ENCODE results near the gene INPP5A. TPM values are rescaled to one million over a fixed set of nuclear protein-coding genes. Genes with fewer than 3 reads are reported as not detected.

INPP5A gene
- total and polyA plus RNA-seq, 9 of the 15 experiments (the other 6 are each of a cell fraction or from before 2014, with no cell fraction given) = 0.66 to 11.6 (median 7.7) TPM

- POLR2A ChIA-PET = no interaction called here
- WGBS (ENCODE audit: insufficient coverage, low coverage, missing lambda C conversion rate) = 4% methylated on average over 7 of the region's 14 CpGs
Observed at GRCh38 chr10:132522521-132523411, 14.8 kb upstream of the INPP5A start.

More at GRCh38 chr10:132522521-132523411, 14.8 kb upstream of the INPP5A start:
- CTCF ChIA-PET (ENCODE audit: low intra/inter-chr PET ratio) = no interaction called here
- intact Hi-C loops (cut with micrococcal nuclease) (no loop called here), in situ Hi-C loops (cut with MboI) (no loop called here)
- ATAC-seq (no peak), FAIRE-seq (no peak), DNase-seq (ENCODE audit: extremely low read depth in 1 of 4, low spot score in 3 of 4) (no peak)
- peaks cover 13 to 60% of the 10 kb centered on the region in 2 experiments; a peak in 4 of 5 replicates for H3K27me3 ChIP-seq (ENCODE audit: control insufficient read depth in 2 of 2, insufficient read depth in 2 of 2, low read length in 2 of 2)
- no peaks in the 10 kb centered on the region for H3K9me3 ChIP-seq (replicated peaks; ENCODE audit: control insufficient read depth, insufficient read depth, low read depth, low read length)
- H2AFZ ChIP-seq (ENCODE audit: low read depth, low read length) = no peak overlapping the region
- no peak overlapping the region for H3K4me3 ChIP-seq
- H4K20me1 ChIP-seq (replicated peaks; ENCODE audit: control insufficient read depth, insufficient read depth, low read length) = 0 out of 2 replicates have a peak, but pooled peaks cover 3% of the 10 kb centered on the region
- no TSS peak for BruUV-seq (replicated peaks)
- H3K4me1 ChIP-seq (replicated peaks in 1 of 2; ENCODE audit: control insufficient read depth in 2 of 2, insufficient read depth in 2 of 2, low read length in 2 of 2) = peaks cover 13 to 34% of the 10 kb centered on the region in 2 experiments
- no peak for TF ChIP-seq ARID1B (IDR thresholded peaks at IDR 0.05)
- TF ChIP-seq THRAP3 (IDR thresholded peaks at IDR 0.05; ENCODE audit: borderline replicate concordance) = no peak
- no peak for TF ChIP-seq ZNF239 (CRISPR knock-in tag; IDR thresholded peaks at IDR 0.05)
- no peak for TF ChIP-seq MCM2 (IDR thresholded peaks at IDR 0.05; ENCODE audit: low read depth)
- TF ChIP-seq ZNF197 (CRISPR knock-in tag; IDR thresholded peaks at IDR 0.05; ENCODE audit: low read depth) = no peak
- TF ChIP-seq BMI1 (IDR thresholded peaks at IDR 0.05; ENCODE audit: low read length) = no peak
- TF ChIP-seq ZNF75A (CRISPR knock-in tag; IDR thresholded peaks at IDR 0.05) = no peak
- TF ChIP-seq ILF3 (IDR thresholded peaks at IDR 0.05; ENCODE audit: borderline replicate concordance) = no peak
- no peak for TF ChIP-seq PRDM10 (IDR thresholded peaks at IDR 0.05; ENCODE audit: partially characterized antibody)
- TF ChIP-seq ZNF766 (CRISPR knock-in tag; conservative IDR thresholded peaks at IDR 0.05) = no peak
- no peak for TF ChIP-seq GATAD2B (IDR thresholded peaks at IDR 0.05; ENCODE audit: borderline replicate concordance)
- TF ChIP-seq ARID4B (CRISPR knock-in tag; IDR thresholded peaks at IDR 0.05) = no peak
- no peaks in the 10 kb centered on the region for H3K36me3 ChIP-seq (ENCODE audit: control insufficient read depth, insufficient read depth, low read length)
- no peak overlapping the region for H3K9ac ChIP-seq (ENCODE audit: insufficient read depth in 1 of 2, low read depth in 2 of 2, low read length in 2 of 2)
- H3K27ac ChIP-seq (ENCODE audit: extremely low read depth, low read depth, low read length) = no peak overlapping the region
- H3K4me2 ChIP-seq (ENCODE audit: insufficient read depth, low read length) = no peak overlapping the region
- no peaks in the 10 kb centered on the region for H3K79me2 ChIP-seq (ENCODE audit: control insufficient read depth, insufficient read depth, low read length)
- H3K9me1 ChIP-seq (ENCODE audit: control insufficient read depth, insufficient read depth, low read length) = peaks cover 6% of the 10 kb centered on the region

All from K562 (cell line).